ENCODE data around the gene NOL3. TPM values are rescaled to one million over a fixed set of nuclear protein-coding genes. Genes with fewer than 3 reads are reported as not detected.

Gene NOL3
- total and polyA plus RNA-seq, 2 of the 4 experiments (the other 2 are of a cell fraction) = 6.1 to 17.2 TPM

DNA sequence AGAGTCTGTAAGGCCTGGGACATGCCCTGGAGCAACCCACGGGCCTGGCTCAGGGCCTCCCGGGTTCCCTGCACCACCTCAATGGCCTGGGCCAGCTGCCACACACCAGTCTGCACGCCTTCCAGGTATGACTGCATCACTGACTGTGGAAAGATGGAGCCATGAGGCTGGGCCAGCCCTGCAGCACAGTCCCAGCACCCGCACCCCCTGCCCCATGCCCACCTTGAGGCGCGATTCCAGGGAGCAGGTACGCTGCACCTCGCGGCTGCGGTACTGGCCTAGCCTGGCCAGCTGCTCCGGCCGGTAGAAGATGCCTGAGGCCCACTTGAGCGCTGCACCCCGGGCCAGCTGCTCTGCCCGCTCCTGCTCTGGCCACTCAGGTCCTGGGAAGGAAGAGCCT lies 18.5 kb downstream of the NOL3 start:
- peaks cover 21% of the 10 kb centered on the region for H3K4me1 ChIP-seq (ENCODE audit: control insufficient read depth, insufficient read depth, low read length)
- BruUV-seq (replicated peaks) = no TSS peak
- POLR2A ChIA-PET (ENCODE audit: unreplicated experiment) = no interaction called here

More for the DNA sequence above, 18.5 kb downstream of the NOL3 start:
- H2AK9ac ChIP-seq (replicated peaks; ENCODE audit: low read depth, low read length, poor library complexity) = no peak overlapping the region
- H3K4me2 ChIP-seq (ENCODE audit: low read depth, low read length) = no peak overlapping the region
- H4K91ac ChIP-seq (ENCODE audit: insufficient read depth, low read depth, low read length) = no peak overlapping the region
- H3K9me3 ChIP-seq (ENCODE audit: control insufficient read depth, insufficient read depth, low read length) = no peaks in the 10 kb centered on the region
- TF ChIP-seq, protein P1, sequence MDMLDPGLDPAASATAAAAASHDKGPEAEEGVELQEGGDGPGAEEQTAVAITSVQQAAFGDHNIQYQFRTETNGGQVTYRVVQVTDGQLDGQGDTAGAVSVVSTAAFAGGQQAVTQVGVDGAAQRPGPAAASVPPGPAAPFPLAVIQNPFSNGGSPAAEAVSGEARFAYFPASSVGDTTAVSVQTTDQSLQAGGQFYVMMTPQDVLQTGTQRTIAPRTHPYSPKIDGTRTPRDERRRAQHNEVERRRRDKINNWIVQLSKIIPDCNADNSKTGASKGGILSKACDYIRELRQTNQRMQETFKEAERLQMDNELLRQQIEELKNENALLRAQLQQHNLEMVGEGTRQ (IDR thresholded peaks at IDR 0.05; ENCODE audit: low read depth, low read length) = no peak
- TF ChIP-seq FOS (IDR thresholded peaks at IDR 0.05; ENCODE audit: low read depth, low read length) = no peak
- no peak for TF ChIP-seq POLR2A (IDR thresholded peaks at IDR 0.05; ENCODE audit: low read depth, low read length)
- no peak for TF ChIP-seq MAZ (IDR thresholded peaks at IDR 0.05; ENCODE audit: borderline replicate concordance, low read depth, low read length)
- TF ChIP-seq RCOR1 (IDR thresholded peaks at IDR 0.05; ENCODE audit: insufficient replicate concordance, low read length) = no peak
- no peak for TF ChIP-seq NFE2L2 (IDR thresholded peaks at IDR 0.05; ENCODE audit: low read depth, low read length)
- no peak for TF ChIP-seq CHD1 (IDR thresholded peaks at IDR 0.05; ENCODE audit: low read depth, low read length)
- TF ChIP-seq RAD21 (IDR thresholded peaks at IDR 0.05; ENCODE audit: low read length) = no peak
- no peak for TF ChIP-seq RFX5 (IDR thresholded peaks at IDR 0.05; ENCODE audit: low read depth, low read length)
- TF ChIP-seq, protein P2, sequence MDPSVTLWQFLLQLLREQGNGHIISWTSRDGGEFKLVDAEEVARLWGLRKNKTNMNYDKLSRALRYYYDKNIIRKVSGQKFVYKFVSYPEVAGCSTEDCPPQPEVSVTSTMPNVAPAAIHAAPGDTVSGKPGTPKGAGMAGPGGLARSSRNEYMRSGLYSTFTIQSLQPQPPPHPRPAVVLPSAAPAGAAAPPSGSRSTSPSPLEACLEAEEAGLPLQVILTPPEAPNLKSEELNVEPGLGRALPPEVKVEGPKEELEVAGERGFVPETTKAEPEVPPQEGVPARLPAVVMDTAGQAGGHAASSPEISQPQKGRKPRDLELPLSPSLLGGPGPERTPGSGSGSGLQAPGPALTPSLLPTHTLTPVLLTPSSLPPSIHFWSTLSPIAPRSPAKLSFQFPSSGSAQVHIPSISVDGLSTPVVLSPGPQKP (IDR thresholded peaks at IDR 0.05; ENCODE audit: borderline replicate concordance, low read depth, low read length) = no peak
- no peak for TF ChIP-seq MXI1 (IDR thresholded peaks at IDR 0.05; ENCODE audit: borderline replicate concordance, low read depth, low read length)
- no peak overlapping the region for H2BK120ac ChIP-seq (ENCODE audit: low read depth, low read length)
- no peak overlapping the region for H3K23ac ChIP-seq (ENCODE audit: low read depth, low read length)
- no peak overlapping the region for H4K5ac ChIP-seq (ENCODE audit: low read depth, low read length)
- ATAC-seq (ENCODE audit: low read depth) (no peak), DNase-seq (no peak)
- H3K9me1 ChIP-seq (ENCODE audit: insufficient read depth, low read length) = peaks cover 26% of the 10 kb centered on the region
- H3K4ac ChIP-seq (ENCODE audit: low read depth, low read length) = no peak overlapping the region
- no peak overlapping the region for H2BK20ac ChIP-seq (ENCODE audit: low read depth, low read length)
- no peak overlapping the region for H2AFZ ChIP-seq (replicated peaks; ENCODE audit: low read length, poor library complexity)
- H3K4me3 ChIP-seq (ENCODE audit: insufficient read depth, low read depth, low read length) = no peak overlapping the region
- WGBS, 2 experiments (ENCODE audit: extremely low coverage in 2 of 2, insufficient read length in 1 of 2) = 74% methylated on average over 3 of the region's 15 CpGs; no CpG with 5 or more reads in 1 of the 2 experiments
- H3K27me3 ChIP-seq (ENCODE audit: control insufficient read depth, insufficient read depth, low read length) = no peaks in the 10 kb centered on the region
- peaks cover 14 to 23% of the 10 kb centered on the region in 2 experiments for H3K79me1 ChIP-seq (ENCODE audit: low read depth in 1 of 2, low read length in 2 of 2)
- no peak overlapping the region for H3K14ac ChIP-seq (replicated peaks; ENCODE audit: low read depth, low read length)
- H2BK5ac ChIP-seq (ENCODE audit: low read depth, low read length, poor library complexity, severe bottlenecking) = no peak overlapping the region
- H3K18ac ChIP-seq (ENCODE audit: low read depth, low read length) = no peak overlapping the region
- CTCF ChIA-PET = no interaction called here
- no peak overlapping the region for H4K8ac ChIP-seq (ENCODE audit: low read depth in 2 of 2, low read length in 2 of 2)
- H2BK15ac ChIP-seq (ENCODE audit: low read depth, low read length) = no peak overlapping the region
- H3K9ac ChIP-seq (ENCODE audit: low read depth, low read length) = no peak overlapping the region
- no peak overlapping the region for H2AK5ac ChIP-seq (ENCODE audit: low read depth, low read length)
- peaks cover 4% of the 10 kb centered on the region for H3K36me3 ChIP-seq (ENCODE audit: control insufficient read depth, insufficient read depth, low read length)
- H3K56ac ChIP-seq (ENCODE audit: extremely low read depth, insufficient read depth, low read length) = no peak overlapping the region
- dilution Hi-C loops (cut with HindIII; ENCODE audit: low sequenced_read_pairs, unreplicated experiment) = no loop called here
- peaks cover 18% of the 10 kb centered on the region for H4K20me1 ChIP-seq (ENCODE audit: insufficient read depth, low read length)
- in situ Hi-C loops (cut with MboI; ENCODE audit: low sequenced_read_pairs) = no loop called here
- H3K27ac ChIP-seq (ENCODE audit: insufficient read depth, low read length) = no peak overlapping the region
- intact Hi-C loops (cut with micrococcal nuclease) = loop anchor here (10.0 kb wide), 1 partner anchor 174 kb away; no protein-coding TSS in a partner anchor
